Upper lobe of left lung (tissue), 6 donors: ENCODE data around the gene IRF2BPL. TPM values are rescaled to one million over a fixed set of nuclear protein-coding genes. Genes with fewer than 3 reads are reported as not detected.
"Not testable (repeated sequence)": the region's sequence is repeated elsewhere in the genome, so short reads cannot be mapped to it uniquely, and the experiment has no call there.

ENCODE experiments used
- ATAC-seq, 2 donors: fragments of 200-7000 bp; cut with Tn5 transposase; one replicate each; pipeline ENCODE4 v1.9.1; 2022; ENCODE audit warnings: mild to moderate bottlenecking in 2 of 2, moderate library complexity in 2 of 2; ENCODE audit not compliant: low FRiP score in 2 of 2
- DNase-seq, 2 donors: peaks; one replicate each; pipeline ENCODE4 v3.0.0-alpha.2; 2019 to 2020
- H3K27ac ChIP-seq, 4 donors: fragments of 200-600 bp; sonication (generic); one replicate each; pipeline ENCODE4 v1.5.1; 2016 to 2019
- H3K27me3 ChIP-seq, 4 donors: fragments of 200-600 bp; sonication (generic); one replicate each; pipeline ENCODE4 v1.5.1; 2017 to 2019
- H3K36me3 ChIP-seq, 4 donors: fragments of 200-600 bp; sonication (generic); one replicate each; pipeline ENCODE4 v1.5.1; 2016 to 2019
- H3K4me1 ChIP-seq, 4 donors: fragments of 200-600 bp; sonication (generic); one replicate each; pipeline ENCODE4 v1.5.1; 2018 to 2019
- H3K4me3 ChIP-seq, 4 donors: fragments of 200-600 bp; sonication (generic); one replicate each; pipeline ENCODE4 v1.5.1; 2017 to 2019; ENCODE audit warnings: mild to moderate bottlenecking in 2 of 4, moderate library complexity in 1 of 4
- H3K9me3 ChIP-seq, 4 donors: fragments of 200-600 bp; sonication (generic); one replicate each; pipeline ENCODE4 v1.5.1; 2018 to 2019
- EP300 ChIP-seq, 4 donors: sonication (generic); formaldehyde crosslinking; IDR thresholded peaks; one replicate each; pipeline ENCODE4 v1.5.1; 2017; ENCODE audit warnings: antibody characterized with exemption in 4 of 4, control low read depth in 2 of 4
- POLR2A ChIP-seq, 4 donors: fragments of 450-650 bp; IDR thresholded peaks; one replicate each; pipeline ENCODE4 v1.5.1; 2016 to 2017; ENCODE audit warnings: antibody characterized with exemption in 4 of 4, mild to moderate bottlenecking in 2 of 4
- POLR2AphosphoS5 ChIP-seq, 2 donors: sonication (generic); formaldehyde crosslinking; IDR thresholded peaks; one replicate each; pipeline ENCODE4 v1.5.1; 2017; ENCODE audit warnings: antibody characterized with exemption in 2 of 2
- WGBS, 2 donors: methylation state at CpG; one replicate each; pipeline ENCODE4 v1.1.5; 2017 to 2018; 5-methylcytosine and 5-hydroxymethylcytosine counted together
- total RNA-seq, 6 donors: library from RNA; depleted of rRNA in 4 of 6; stranded (reverse); fragments of >200 nt in 4 of 6; gene quantifications; one replicate each; pipeline versions ENCODE4 v1.1.0 to v1.2.1, GENCODE V29; 2016 to 2021
- TF ChIP-seq, protein P1 (sequence below), 6 experiments: fragments of 450-650 bp in 4 of 6; fragments of 200-600 bp in 2 of 6; sonication (generic) in 2 of 6; IDR thresholded peaks; one replicate each; pipeline ENCODE4 v1.5.1; 2016 to 2019; ENCODE audit warnings: antibody characterized with exemption in 6 of 6
- donor health status: DM: no; HTN: no; CAD: no; lungs with moderate emphysema.
- donor health status: DM: no; HTN: yes; CAD: no; lungs with severe emphysema.

Gene IRF2BPL
- total RNA-seq, 6 donors from 2014 or later, result 44.0 to 111 (median 49.6) TPM

DNA sequence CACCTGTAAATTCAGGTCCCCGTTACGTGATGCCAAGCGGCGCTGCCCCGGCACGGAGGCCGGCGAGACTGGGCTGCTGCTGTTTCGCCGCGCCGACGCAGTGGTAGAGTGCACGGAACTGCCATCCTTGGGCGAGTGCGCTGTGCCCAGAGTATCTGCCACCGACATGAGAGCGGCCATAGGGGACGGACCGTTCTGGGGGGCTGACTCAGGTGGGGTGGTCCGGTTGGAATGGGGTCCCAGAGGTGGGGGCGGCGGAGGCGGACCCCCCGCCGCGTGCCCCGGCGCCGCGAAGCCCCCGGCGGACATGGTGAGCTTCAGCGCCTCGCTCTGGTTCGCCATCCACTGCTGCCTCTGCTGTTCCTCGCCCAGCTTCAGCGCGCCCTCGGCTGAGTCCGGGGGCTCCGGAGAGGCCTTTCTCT lies 2.8 kb downstream of the IRF2BPL start:
- Histone ChIP-seq H3K4me1 (peaks cover 52 to 69% (median 58%) of the 10 kb centered on the region in 4 donors), H3K9me3 (no peaks in the 10 kb centered on the region), H3K36me3 (peaks cover 0 to 21% (median 11%) of the 10 kb centered on the region in 4 donors), H3K27me3 (no peaks in the 10 kb centered on the region), H3K4me3 (peak overlapping the region; percentile 77 to 92 (median 82)), H3K27ac (peak overlapping the region; percentile 99 to 100 (median 100))
- no peak for ATAC-seq
- TF ChIP-seq POLR2AphosphoS5 (IDR thresholded peaks at IDR 0.05) (peak in 1 of 2 donors; percentile 27), POLR2A (IDR thresholded peaks at IDR 0.05) (no peak)
- 32% methylated on average over 26 of the region's 42 CpGs; no CpG with 5 or more reads in 1 of the 2 donors for WGBS, 2 donors
- DNase-seq, result peak in 1 of 2 donors; percentile 87

DNA sequence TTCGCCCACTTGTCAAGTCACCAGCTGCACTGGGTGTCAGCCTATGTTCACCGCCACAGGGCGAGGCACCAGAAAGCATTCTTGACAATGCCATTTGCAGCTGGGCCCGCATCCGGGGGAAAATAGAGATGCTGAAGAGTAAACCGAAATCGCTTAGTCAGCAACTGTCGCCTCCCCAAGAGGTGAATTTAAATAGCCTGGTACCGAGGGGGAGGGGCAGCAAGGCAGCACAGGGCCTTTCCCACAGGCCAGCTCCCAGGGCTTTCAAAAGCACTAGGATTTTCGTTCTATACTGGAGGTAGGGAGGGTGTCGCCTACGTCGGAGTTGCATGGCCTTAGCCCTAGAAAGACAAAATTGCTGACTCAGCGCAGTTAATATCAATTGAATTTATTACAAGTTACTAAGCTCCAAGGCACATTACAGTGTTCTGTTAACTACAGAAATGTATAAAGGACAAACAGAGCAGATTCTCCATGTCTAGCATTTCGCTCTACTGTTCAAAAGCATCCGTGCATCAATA lies 4.3 kb downstream of the IRF2BPL start:
- Histone ChIP-seq H3K36me3 (peaks cover 0 to 21% (median 11%) of the 10 kb centered on the region in 4 donors), H3K27ac (peak overlapping the region; percentile 59 to 73 (median 68)), H3K4me3 (peak overlapping the region in 3 of 4 donors; percentile 77 to 92 (median 86)), H3K9me3 (no peaks in the 10 kb centered on the region), H3K27me3 (no peaks in the 10 kb centered on the region), H3K4me1 (peaks cover 37 to 53% (median 44%) of the 10 kb centered on the region in 4 donors)
- DNase-seq (peak in 1 of 2 donors; percentile 71), ATAC-seq (no peak)
- 37 to 50% methylated on average over 16 of the region's 16 CpGs for WGBS, 2 donors
- no peak for TF ChIP-seq EP300 (IDR thresholded peaks at IDR 0.05)
- no peak for TF ChIP-seq POLR2AphosphoS5 (IDR thresholded peaks at IDR 0.05)
- TF ChIP-seq POLR2A (IDR thresholded peaks at IDR 0.05), result peak in 1 of 4 donors; percentile 10

DNA sequence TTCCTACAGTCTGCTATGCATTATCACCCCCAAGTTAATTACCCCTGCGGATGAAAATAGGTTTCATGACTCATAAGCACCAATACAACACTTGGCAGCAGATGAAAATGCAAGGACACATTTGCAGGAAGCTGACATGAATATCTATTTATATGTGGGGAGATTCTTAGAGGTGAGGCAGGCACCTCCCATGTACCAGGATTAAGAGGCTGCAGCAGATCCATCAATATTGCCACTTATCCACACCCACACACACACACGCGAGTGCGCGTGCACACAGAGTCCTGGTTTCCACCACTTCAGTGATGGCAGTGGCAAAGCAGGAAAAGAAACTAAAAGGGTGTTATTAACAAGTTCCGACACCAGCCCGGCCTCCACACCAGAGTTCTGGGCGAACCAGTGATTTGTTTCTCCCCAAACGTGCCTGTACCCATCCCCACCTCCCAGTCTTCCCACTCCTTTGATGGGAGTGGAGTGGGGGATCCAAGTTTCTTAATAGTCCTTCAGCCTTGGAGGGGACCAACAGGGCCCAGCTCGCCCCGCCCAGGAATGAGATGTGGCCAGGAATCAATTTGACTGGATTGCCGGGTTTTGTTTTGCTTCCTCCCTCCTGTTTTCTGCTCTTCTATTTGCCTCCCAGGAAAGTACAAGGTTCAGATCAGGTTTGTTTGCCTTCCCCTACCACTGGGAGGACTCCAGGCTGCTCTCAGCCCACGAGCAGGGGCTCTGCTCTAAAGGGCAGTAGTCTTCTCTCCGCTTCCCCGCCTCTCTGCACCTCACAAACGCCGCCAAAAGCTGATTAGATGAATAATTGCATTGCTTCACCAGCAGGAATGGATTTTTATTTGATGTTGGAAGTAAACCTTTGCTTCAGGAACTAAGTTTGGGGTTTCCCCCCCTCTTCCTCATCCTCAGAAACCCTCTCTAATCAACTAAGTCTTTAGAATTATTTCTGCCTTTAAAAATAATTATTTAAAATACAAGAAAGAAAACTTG lies 5.2 kb downstream of the IRF2BPL start:
- Histone ChIP-seq H3K9me3 (no peaks in the 10 kb centered on the region), H3K27ac (peak overlapping the region; percentile 59 to 73 (median 68)), H3K36me3 (peaks cover 0 to 21% (median 11%) of the 10 kb centered on the region in 4 donors), H3K27me3 (no peaks in the 10 kb centered on the region), H3K4me1 (peaks cover 33 to 48% (median 40%) of the 10 kb centered on the region in 4 donors), H3K4me3 (peak overlapping the region in 2 of 4 donors; percentile 77 to 92)
- ATAC-seq, result no peak
- WGBS, 2 donors, result 34 to 36% methylated on average over 17 of the region's 17 CpGs
- TF ChIP-seq, protein P1, sequence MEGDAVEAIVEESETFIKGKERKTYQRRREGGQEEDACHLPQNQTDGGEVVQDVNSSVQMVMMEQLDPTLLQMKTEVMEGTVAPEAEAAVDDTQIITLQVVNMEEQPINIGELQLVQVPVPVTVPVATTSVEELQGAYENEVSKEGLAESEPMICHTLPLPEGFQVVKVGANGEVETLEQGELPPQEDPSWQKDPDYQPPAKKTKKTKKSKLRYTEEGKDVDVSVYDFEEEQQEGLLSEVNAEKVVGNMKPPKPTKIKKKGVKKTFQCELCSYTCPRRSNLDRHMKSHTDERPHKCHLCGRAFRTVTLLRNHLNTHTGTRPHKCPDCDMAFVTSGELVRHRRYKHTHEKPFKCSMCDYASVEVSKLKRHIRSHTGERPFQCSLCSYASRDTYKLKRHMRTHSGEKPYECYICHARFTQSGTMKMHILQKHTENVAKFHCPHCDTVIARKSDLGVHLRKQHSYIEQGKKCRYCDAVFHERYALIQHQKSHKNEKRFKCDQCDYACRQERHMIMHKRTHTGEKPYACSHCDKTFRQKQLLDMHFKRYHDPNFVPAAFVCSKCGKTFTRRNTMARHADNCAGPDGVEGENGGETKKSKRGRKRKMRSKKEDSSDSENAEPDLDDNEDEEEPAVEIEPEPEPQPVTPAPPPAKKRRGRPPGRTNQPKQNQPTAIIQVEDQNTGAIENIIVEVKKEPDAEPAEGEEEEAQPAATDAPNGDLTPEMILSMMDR (IDR thresholded peaks at IDR 0.05), result peak in 1 of 6 experiments; percentile 23
- no peak for TF ChIP-seq POLR2AphosphoS5 (IDR thresholded peaks at IDR 0.05)
- TF ChIP-seq EP300 (IDR thresholded peaks at IDR 0.05), result peak in 1 of 4 donors; percentile 8
- TF ChIP-seq POLR2A (IDR thresholded peaks at IDR 0.05), result peak in 1 of 4 donors; percentile 44
- DNase-seq, result peak in 1 of 2 donors; percentile 57

DNA sequence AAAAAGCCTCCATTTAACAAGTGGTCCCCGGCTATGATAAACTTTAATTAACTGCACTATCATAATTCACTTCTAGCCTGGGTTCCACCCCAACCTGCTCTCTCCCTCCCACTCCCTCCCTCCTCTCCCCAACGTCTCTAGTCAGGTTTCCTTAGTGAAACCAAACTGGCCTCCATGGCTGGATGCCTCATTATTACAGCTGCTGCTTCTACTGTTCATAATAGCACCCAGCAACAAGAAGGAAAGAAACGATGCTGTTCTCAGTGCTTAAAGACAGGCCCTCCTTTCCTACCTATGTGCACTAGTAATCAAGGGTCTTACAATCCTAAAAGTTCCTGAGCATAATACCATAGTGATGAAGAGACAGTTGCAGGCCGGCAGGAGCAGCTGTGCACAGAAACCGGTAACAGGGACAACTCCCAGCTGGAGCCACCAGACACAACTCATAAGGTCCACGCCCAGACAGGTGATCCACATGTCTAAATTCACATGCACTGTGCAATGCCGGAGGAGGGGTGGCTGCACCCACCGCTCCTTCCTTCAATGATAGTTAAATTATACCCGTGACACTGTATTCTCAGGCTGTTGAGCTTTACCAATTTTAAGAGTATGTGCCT lies 6.2 kb downstream of the IRF2BPL start:
- H3K27ac ChIP-seq, result peak overlapping the region in 3 of 4 donors; percentile 63 to 73 (median 72)
- 67 to 73% methylated on average over 7 to 9 of the region's 9 CpGs for WGBS, 2 donors
- no peaks in the 10 kb centered on the region for H3K27me3 ChIP-seq
- DNase-seq, result no peak
- no peak for ATAC-seq
- H3K36me3 ChIP-seq, result peaks cover 0 to 21% (median 11%) of the 10 kb centered on the region in 4 donors
- no peak overlapping the region for H3K4me3 ChIP-seq
- TF ChIP-seq POLR2A (IDR thresholded peaks at IDR 0.05), result no peak
- no peak for TF ChIP-seq POLR2AphosphoS5 (IDR thresholded peaks at IDR 0.05)
- no peak for TF ChIP-seq EP300 (IDR thresholded peaks at IDR 0.05)
- TF ChIP-seq, protein P1 (IDR thresholded peaks at IDR 0.05), result no peak
- H3K9me3 ChIP-seq, result no peaks in the 10 kb centered on the region
- peaks cover 33 to 48% (median 40%) of the 10 kb centered on the region in 4 donors for H3K4me1 ChIP-seq

DNA sequence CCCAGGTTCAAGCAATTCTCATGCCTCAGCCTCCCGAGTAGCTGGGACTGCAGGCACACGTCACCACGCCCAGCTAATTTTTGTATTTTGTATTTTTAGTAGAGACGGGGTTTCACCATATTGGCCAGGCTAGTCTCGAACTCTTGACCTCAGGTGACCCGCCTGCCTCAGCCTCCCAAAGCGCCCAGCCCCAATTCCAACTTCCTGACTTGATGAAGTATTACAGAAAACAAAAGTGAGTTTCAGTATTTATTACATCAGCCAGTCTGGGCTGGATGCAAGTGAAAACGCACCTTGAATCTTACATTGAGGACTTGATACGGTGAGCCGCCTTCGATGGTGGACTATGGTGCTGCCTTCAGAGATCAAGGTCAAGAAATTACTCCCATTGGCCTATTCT lies 7.1 kb downstream of the IRF2BPL start:
- Histone ChIP-seq H3K36me3 (peaks cover 0 to 17% (median 11%) of the 10 kb centered on the region in 4 donors), H3K4me1 (peaks cover 33 to 45% (median 38%) of the 10 kb centered on the region in 4 donors)
- WGBS, 2 donors, result 93 to 95% methylated on average over 11 of the region's 11 CpGs
- H3K9me3 ChIP-seq, ATAC-seq, DNase-seq, H3K27me3 ChIP-seq, H3K27ac ChIP-seq, H3K4me3 ChIP-seq: not testable (repeated sequence)
